ENCODE measurements around the gene U2AF1L4. TPM values are rescaled to one million over a fixed set of nuclear protein-coding genes. Genes with fewer than 3 reads are reported as not detected.

U2AF1L4 gene
- total and polyA plus RNA-seq, 10 of the 15 experiments (the other 5 are each of a cell fraction or from before 2014, with no cell fraction given), result 7.9 to 21.6 (median 15.1) TPM

GRCh38 chr19:35712567-35713505 is 32.4 kb downstream of the U2AF1L4 start (continued):
- TF ChIP-seq REST (IDR thresholded peaks at IDR 0.05; ENCODE audit: low read depth, low read length) (no peak), SMAD1 (IDR thresholded peaks at IDR 0.05; ENCODE audit: low read depth, partially characterized antibody) (peak; percentile 58), RBBP5 (conservative IDR thresholded peaks at IDR 0.05) (no peak), FOXK2 (IDR thresholded peaks at IDR 0.05) (no peak), TBL1XR1 (IDR thresholded peaks at IDR 0.05; ENCODE audit: low read depth, low read length) (no peak), SMARCA5 (IDR thresholded peaks at IDR 0.05) (peak; percentile 90), ELK1 (IDR thresholded peaks at IDR 0.05; ENCODE audit: low read depth, low read length) (no peak), SPI1 (IDR thresholded peaks at IDR 0.05; ENCODE audit: borderline replicate concordance, insufficient read depth, low read depth, low read length) (peak; percentile 82), BCL11A (IDR thresholded peaks at IDR 0.05; ENCODE audit: low read depth, low read length) (peak; percentile 46; the same call in 1 of the 2 replicates), POLR2AphosphoS2 (IDR thresholded peaks at IDR 0.05; ENCODE audit: low read depth, low read length) (no peak; the same call in 1 of the 2 replicates), ZNF384 (IDR thresholded peaks at IDR 0.05; ENCODE audit: borderline replicate concordance, low read depth, low read length) (no peak), ETV6 (conservative IDR thresholded peaks at IDR 0.05 in 1 of 2, IDR thresholded peaks at IDR 0.05 in 1 of 2; ENCODE audit: borderline replicate concordance in 1 of 2, low read depth in 1 of 2) (peak in 1 of 2 experiments; percentile 84; a peak in 2 of 4 replicates), HCFC1 (IDR thresholded peaks at IDR 0.05; ENCODE audit: low read length) (no peak; the same call in 1 of the 2 replicates), NR2F1 (conservative IDR thresholded peaks at IDR 0.05) (peak; percentile 88), FOXM1 (IDR thresholded peaks at IDR 0.05; ENCODE audit: low read depth, low read length) (no peak; the same call in 1 of the 2 replicates), PAX5 (IDR thresholded peaks at IDR 0.05; ENCODE audit: borderline replicate concordance, low read depth, low read length) (0 out of 2 replicates have a peak, but pooled peaks have one; percentile 29), RAD21 (IDR thresholded peaks at IDR 0.05; ENCODE audit: insufficient read depth, low read depth, low read length) (no peak), HDGF (IDR thresholded peaks at IDR 0.05) (no peak), SIN3A (IDR thresholded peaks at IDR 0.05; ENCODE audit: low read depth, low read length) (peak; percentile 62), EP300 (IDR thresholded peaks at IDR 0.05; ENCODE audit: borderline replicate concordance in 1 of 2, control insufficient read depth in 1 of 2, low read depth in 2 of 2, low read length in 2 of 2) (peak in 1 of 2 experiments; percentile 47; a peak in 1 of 4 replicates), PML (IDR thresholded peaks at IDR 0.05; ENCODE audit: low read length) (peak; percentile 57; the same call in 1 of the 2 replicates), MYC (IDR thresholded peaks at IDR 0.05; ENCODE audit: insufficient read depth, insufficient read length, insufficient replicate concordance, low read length, severe bottlenecking) (no peak)
- TF ChIP-seq, protein P1, sequence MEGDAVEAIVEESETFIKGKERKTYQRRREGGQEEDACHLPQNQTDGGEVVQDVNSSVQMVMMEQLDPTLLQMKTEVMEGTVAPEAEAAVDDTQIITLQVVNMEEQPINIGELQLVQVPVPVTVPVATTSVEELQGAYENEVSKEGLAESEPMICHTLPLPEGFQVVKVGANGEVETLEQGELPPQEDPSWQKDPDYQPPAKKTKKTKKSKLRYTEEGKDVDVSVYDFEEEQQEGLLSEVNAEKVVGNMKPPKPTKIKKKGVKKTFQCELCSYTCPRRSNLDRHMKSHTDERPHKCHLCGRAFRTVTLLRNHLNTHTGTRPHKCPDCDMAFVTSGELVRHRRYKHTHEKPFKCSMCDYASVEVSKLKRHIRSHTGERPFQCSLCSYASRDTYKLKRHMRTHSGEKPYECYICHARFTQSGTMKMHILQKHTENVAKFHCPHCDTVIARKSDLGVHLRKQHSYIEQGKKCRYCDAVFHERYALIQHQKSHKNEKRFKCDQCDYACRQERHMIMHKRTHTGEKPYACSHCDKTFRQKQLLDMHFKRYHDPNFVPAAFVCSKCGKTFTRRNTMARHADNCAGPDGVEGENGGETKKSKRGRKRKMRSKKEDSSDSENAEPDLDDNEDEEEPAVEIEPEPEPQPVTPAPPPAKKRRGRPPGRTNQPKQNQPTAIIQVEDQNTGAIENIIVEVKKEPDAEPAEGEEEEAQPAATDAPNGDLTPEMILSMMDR (IDR thresholded peaks at IDR 0.05 in 2 of 3, conservative IDR thresholded peaks at IDR 0.05 in 1 of 3; ENCODE audit: control insufficient read depth in 2 of 3, extremely low read depth in 1 of 3, insufficient read depth in 1 of 3, low read depth in 3 of 3, low read length in 3 of 3), result no peak

All from GM12878 (cell line).